Mesodermal cell (in vitro differentiated cells): ENCODE results near the gene ZBTB44.
"Not testable (repeated sequence)": the region's sequence is repeated elsewhere in the genome, so short reads cannot be mapped to it uniquely, and the experiment has no call there.

ENCODE experiments used
- H3K27ac ChIP-seq: 2 replicates; pipeline ENCODE4 v1.7.0; 2013; ENCODE audit warnings: mild to moderate bottlenecking, low read depth, low read length, moderate library complexity; ENCODE audit not compliant: severe bottlenecking
- H3K36me3 ChIP-seq: 2 replicates; pipeline ENCODE4 v1.7.1; 2013; ENCODE audit warnings: mild to moderate bottlenecking, low read length, moderate library complexity; ENCODE audit not compliant: control insufficient read depth, insufficient read depth
- H3K4me1 ChIP-seq: one replicate; pipeline ENCODE4 v1.7.1; 2013; ENCODE audit warnings: mild to moderate bottlenecking, low read length; ENCODE audit not compliant: insufficient read depth, control insufficient read depth, poor library complexity, severe bottlenecking
- H3K4me3 ChIP-seq: 2 replicates; pipeline ENCODE4 v1.7.0; 2013; ENCODE audit warnings: low read length, control low read depth, mild to moderate bottlenecking; ENCODE audit not compliant: insufficient read depth, poor library complexity, severe bottlenecking; ENCODE audit errors: extremely low read depth
- H3K9me3 ChIP-seq: 2 replicates; pipeline ENCODE4 v1.7.1; 2013; ENCODE audit warnings: mild to moderate bottlenecking, low read length, moderate library complexity; ENCODE audit not compliant: control insufficient read depth
- WGBS, 2 experiments: methylation state at CpG; one replicate each; pipeline ENCODE4 v1.1.5; 2013; ENCODE audit warnings: missing lambda C conversion rate in 2 of 2; ENCODE audit not compliant: insufficient coverage in 2 of 2; 5-methylcytosine and 5-hydroxymethylcytosine counted together

Gene ZBTB44

GRCh38 chr11:130233486-130233885 is 81.2 kb downstream of the ZBTB44 start:
- not testable (repeated sequence) for H3K9me3 ChIP-seq, H3K27ac ChIP-seq, H3K4me3 ChIP-seq, H3K4me1 ChIP-seq, H3K36me3 ChIP-seq

DNA sequence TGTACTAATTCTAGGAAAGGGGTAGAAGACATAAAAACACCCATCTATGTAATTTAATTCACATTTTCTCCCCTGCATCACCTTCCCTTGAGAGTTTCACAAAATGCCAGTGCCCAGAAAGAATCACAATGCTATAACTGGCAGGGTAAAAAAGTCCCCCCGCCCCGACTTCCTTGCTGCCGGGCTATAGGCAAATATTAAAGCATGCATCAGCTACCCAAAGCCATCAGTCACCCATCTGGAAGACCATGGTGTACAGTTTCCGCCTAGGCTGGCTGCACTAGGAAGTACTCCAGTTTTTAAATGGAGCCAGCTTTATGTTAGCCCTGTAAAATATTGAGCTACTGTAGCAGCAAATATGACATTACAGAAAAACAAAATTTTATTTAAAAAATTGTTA is 87.3 kb downstream of the ZBTB44 start:
- Histone ChIP-seq H3K36me3 (no peaks in the 10 kb centered on the region), H3K4me1 (no peaks in the 10 kb centered on the region), H3K27ac (no peak overlapping the region), H3K4me3 (no peak overlapping the region), H3K9me3 (no peaks in the 10 kb centered on the region)
- WGBS, 2 experiments = 100% methylated on average over 2 to 3 of the region's 4 CpGs

GRCh38 chr11:130223291-130223971 is 91.3 kb downstream of the ZBTB44 start:
- no peak overlapping the region for H3K27ac ChIP-seq
- no peaks in the 10 kb centered on the region for H3K9me3 ChIP-seq
- no peak overlapping the region for H3K4me3 ChIP-seq
- 94 to 95% methylated on average over 12 of the region's 12 CpGs for WGBS, 2 experiments
- no peaks in the 10 kb centered on the region for H3K36me3 ChIP-seq
- no peaks in the 10 kb centered on the region for H3K4me1 ChIP-seq

GRCh38 chr11:130220311-130221035 is 94.2 kb downstream of the ZBTB44 start:
- H3K36me3 ChIP-seq = no peaks in the 10 kb centered on the region
- no peak overlapping the region for H3K4me3 ChIP-seq
- no peak overlapping the region for H3K27ac ChIP-seq
- 88 to 92% methylated on average over 11 to 15 of the region's 19 CpGs for WGBS, 2 experiments
- H3K4me1 ChIP-seq = no peaks in the 10 kb centered on the region
- H3K9me3 ChIP-seq = no peaks in the 10 kb centered on the region

- Histone ChIP-seq H3K9me3 (no peaks in the 10 kb centered on the region), H3K4me3 (no peak overlapping the region), H3K36me3 (no peaks in the 10 kb centered on the region), H3K27ac (no peak overlapping the region), H3K4me1 (no peaks in the 10 kb centered on the region)
- 95 to 98% methylated on average over 4 to 8 of the region's 8 CpGs for WGBS, 2 experiments
These were observed 95.6 kb downstream of the ZBTB44 start for GRCh38 chr11:130219148-130219547.

DNA sequence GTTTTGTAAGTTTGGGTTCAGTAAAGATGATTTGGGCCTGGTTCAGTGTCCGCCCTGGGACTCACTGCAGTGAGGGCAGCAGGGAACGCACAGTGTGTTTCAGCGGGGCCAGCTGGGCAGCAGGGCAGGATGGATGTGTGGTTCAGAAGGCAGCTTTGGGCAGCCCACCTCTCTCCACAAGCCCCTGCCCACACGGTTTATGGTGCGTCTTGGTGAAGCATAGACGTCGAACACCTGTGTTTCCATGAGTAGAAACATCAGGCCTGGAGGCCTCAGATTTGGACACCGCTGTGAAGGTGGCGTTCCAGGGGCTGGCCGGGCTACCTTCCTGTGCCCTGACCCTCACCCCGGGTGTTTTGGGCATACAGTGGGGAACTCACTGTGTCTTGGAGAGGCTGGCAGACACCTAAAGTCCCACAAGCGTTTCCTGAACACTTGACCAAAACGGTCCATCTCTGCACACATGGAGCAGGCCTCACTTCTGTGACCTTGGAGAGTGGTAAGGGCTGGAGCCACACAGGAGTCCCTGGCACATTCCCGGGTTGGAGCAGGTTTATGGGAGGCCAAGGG is 96.1 kb downstream of the ZBTB44 start:
- no peak overlapping the region for H3K27ac ChIP-seq
- H3K36me3 ChIP-seq = no peaks in the 10 kb centered on the region
- no peak overlapping the region for H3K4me3 ChIP-seq
- WGBS, 2 experiments = 96 to 98% methylated on average over 13 of the region's 14 CpGs
- H3K4me1 ChIP-seq = no peaks in the 10 kb centered on the region
- H3K9me3 ChIP-seq = no peaks in the 10 kb centered on the region

DNA sequence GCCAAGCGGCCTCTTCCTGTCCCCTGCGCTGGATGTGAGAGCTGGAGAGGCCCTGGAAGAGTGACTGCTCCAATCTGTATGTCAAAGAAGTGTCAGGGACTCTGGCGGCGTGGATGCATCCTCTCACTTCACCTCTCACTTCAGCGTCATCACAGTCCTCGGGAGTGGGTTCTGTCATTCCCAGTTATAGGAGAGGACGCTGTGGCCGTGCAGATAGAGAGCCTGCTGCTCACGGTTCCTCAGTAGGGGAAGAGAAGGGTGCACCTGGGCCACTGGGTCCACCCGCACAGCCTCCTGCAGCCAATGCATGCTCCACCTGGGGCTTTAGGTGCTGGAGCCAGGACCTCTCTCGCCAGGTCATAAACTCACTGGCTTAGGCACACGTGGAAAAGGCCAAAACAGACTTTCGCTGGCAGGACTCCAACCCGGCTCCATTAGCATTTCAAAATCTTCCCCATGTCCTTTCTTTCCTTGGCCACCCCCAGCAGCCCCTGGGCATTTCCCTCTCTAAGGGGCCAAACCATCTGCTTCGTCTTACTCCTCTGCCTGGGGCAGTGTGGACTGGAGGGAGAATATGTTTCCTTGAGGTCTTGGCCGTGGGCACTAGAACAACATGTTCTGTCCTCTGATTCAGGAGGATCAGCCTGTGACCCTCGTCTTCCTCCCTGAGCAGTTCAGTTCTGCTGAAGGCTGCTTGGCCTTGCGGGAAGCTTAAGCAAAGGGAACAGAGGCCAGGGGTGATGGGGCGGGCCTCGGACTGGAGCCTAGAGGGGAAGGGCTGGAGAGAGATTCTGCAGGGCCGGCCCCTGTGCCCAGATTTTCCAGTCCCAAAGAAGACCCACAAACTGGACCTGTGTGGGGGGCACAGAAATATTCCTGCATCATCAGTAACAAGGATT is 97.3 kb downstream of the ZBTB44 start:
- Histone ChIP-seq H3K9me3 (no peaks in the 10 kb centered on the region), H3K36me3 (no peaks in the 10 kb centered on the region), H3K4me3 (no peak overlapping the region), H3K27ac (no peak overlapping the region), H3K4me1 (no peaks in the 10 kb centered on the region)
- WGBS, 2 experiments = 67 to 79% methylated on average over 11 to 16 of the region's 21 CpGs

DNA sequence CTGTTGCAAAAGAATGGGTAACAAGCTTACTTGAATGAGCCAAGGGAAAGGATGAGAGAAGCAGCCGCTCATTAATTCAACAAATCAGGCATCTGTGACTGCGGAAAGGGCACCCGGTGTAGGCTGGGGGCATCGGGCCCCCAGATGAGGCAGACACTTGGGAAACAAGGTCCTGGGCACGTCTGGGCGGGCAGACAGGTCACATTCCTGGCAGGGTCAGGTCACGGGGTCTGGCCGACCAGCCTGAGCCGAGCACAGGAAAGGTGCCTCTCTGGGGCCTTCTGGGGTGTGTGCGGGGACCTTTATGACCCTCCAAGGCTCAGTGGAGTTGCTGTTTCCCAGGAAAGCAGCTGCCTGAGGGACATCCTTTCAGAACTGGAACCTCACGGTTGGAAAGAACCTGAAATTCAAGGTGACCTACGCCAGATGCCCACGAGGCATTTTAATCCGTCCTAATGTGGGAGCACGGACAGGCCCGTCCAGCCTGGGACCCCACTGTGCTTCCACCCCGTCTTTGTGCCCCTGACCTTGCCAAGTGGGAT is 98.1 kb downstream of the ZBTB44 start:
- 82 to 83% methylated on average over 16 to 17 of the region's 17 CpGs for WGBS, 2 experiments
- H3K4me1 ChIP-seq = no peaks in the 10 kb centered on the region
- H3K27ac ChIP-seq = no peak overlapping the region

GRCh38 chr11:130216221-130216550 is 98.5 kb downstream of the ZBTB44 start:
- H3K36me3 ChIP-seq = no peaks in the 10 kb centered on the region
- H3K27ac ChIP-seq = no peak overlapping the region
- 90% methylated on average over 2 of the region's 4 CpGs; no CpG with 5 or more reads in 1 of the 2 experiments for WGBS, 2 experiments
- H3K4me1 ChIP-seq = no peaks in the 10 kb centered on the region
- no peaks in the 10 kb centered on the region for H3K9me3 ChIP-seq
- no peak overlapping the region for H3K4me3 ChIP-seq

More for the DNA sequence above, 98.1 kb downstream of the ZBTB44 start:
- no peaks in the 10 kb centered on the region for H3K36me3 ChIP-seq
- H3K9me3 ChIP-seq = no peaks in the 10 kb centered on the region
- H3K4me3 ChIP-seq = no peak overlapping the region

GRCh38 chr11:130215531-130216220 is 99.0 kb downstream of the ZBTB44 start:
- H3K36me3 ChIP-seq = no peaks in the 10 kb centered on the region
- no peaks in the 10 kb centered on the region for H3K9me3 ChIP-seq
- 91 to 94% methylated on average over 9 to 10 of the region's 13 CpGs for WGBS, 2 experiments
- no peak overlapping the region for H3K4me3 ChIP-seq
- H3K27ac ChIP-seq = no peak overlapping the region
- H3K4me1 ChIP-seq = no peaks in the 10 kb centered on the region
